ENCODE data around the gene CCDC69.

DNA sequence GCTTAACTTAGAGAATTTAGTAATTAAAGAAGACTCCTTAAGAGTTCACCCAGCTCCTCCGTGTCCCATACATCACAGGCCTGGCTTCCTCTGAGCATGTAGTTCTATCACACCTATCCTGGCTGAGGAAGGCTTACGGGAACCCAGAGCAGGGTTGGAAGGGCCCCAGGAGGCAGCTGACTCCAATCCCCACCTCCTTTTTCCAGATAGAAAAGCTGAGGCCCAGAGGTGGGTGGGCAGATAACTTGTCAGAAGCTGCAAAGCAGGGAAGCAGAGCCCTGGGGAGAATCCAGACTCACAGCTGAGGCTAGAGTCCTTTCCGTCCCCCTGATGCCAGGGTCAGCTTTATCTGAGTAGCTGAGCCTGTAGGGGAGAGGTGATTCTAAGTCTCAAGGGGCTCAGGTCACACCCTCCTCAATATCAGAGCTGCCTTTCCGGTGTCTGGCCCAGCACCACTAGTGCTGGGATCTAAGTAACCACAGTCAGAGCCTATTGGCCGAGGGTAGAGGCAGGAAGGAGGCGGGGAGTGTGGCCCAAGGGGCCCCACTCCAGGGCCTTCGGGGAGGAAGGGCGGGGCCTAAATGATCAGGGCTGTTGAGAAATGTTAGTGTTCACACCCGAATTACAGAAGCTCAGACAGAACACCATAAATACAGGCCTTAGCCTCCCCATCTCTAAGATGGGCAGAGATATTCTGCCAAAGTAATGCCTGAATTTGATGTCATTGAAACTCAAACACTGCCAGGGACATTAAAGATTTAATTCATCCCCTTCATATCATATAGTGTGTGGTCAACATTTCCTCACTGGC lies 9.9 kb downstream of the CCDC69 start:
- no peak for TF ChIP-seq POLR2A (IDR thresholded peaks at IDR 0.05)
- TF ChIP-seq, protein P1, sequence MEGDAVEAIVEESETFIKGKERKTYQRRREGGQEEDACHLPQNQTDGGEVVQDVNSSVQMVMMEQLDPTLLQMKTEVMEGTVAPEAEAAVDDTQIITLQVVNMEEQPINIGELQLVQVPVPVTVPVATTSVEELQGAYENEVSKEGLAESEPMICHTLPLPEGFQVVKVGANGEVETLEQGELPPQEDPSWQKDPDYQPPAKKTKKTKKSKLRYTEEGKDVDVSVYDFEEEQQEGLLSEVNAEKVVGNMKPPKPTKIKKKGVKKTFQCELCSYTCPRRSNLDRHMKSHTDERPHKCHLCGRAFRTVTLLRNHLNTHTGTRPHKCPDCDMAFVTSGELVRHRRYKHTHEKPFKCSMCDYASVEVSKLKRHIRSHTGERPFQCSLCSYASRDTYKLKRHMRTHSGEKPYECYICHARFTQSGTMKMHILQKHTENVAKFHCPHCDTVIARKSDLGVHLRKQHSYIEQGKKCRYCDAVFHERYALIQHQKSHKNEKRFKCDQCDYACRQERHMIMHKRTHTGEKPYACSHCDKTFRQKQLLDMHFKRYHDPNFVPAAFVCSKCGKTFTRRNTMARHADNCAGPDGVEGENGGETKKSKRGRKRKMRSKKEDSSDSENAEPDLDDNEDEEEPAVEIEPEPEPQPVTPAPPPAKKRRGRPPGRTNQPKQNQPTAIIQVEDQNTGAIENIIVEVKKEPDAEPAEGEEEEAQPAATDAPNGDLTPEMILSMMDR (IDR thresholded peaks at IDR 0.05) = no peak
